ENCODE results near the gene CCL2. TPM values are rescaled to one million over a fixed set of nuclear protein-coding genes. Genes with fewer than 3 reads are reported as not detected.

The CCL2 gene
- total and polyA plus RNA-seq, 2 of the 8 experiments (the other 6 are each of a cell fraction or from before 2014, with no cell fraction given): 3.0 to 3.7 TPM

- Histone ChIP-seq H3K23me2 (ENCODE audit: low read depth, low read length) (peaks cover 2% of the 10 kb centered on the region; the same call in 1 of the 2 replicates), H4K20me1 (replicated peaks in 1 of 2; ENCODE audit: control insufficient read depth in 1 of 2, insufficient read depth in 2 of 2, low read length in 2 of 2) (no peaks in the 10 kb centered on the region), H3K4me3 (ENCODE audit: extremely low read depth in 1 of 4, insufficient read depth in 2 of 4, low read depth in 3 of 4, low read length in 4 of 4) (no peak overlapping the region), H3K79me2 (ENCODE audit: control insufficient read depth in 1 of 2, insufficient read depth in 2 of 2, low read length in 2 of 2) (no peaks in the 10 kb centered on the region), H3K9ac (replicated peaks in 1 of 4; ENCODE audit: extremely low read depth in 1 of 4, low read depth in 3 of 4, low read length in 3 of 4) (no peak overlapping the region), H3K18ac (ENCODE audit: extremely low read depth, low read length) (no peak overlapping the region), H3K79me1 (ENCODE audit: low read depth, low read length) (no peaks in the 10 kb centered on the region), H2BK5ac (ENCODE audit: low read depth, low read length) (no peak overlapping the region), H3K4me1 (replicated peaks in 1 of 4; ENCODE audit: control insufficient read depth in 3 of 4, insufficient read depth in 4 of 4, low read length in 3 of 4) (no peaks in the 10 kb centered on the region), H4K5ac (ENCODE audit: insufficient read length, low read depth, low read length) (no peak overlapping the region), H3K56ac (replicated peaks; ENCODE audit: insufficient read length, low read depth, low read length) (no peak overlapping the region), H3K27ac (ENCODE audit: low read depth, low read length) (no peak overlapping the region), H4K8ac (ENCODE audit: extremely low read depth, insufficient read depth, low read length) (no peak overlapping the region), H3K23ac (ENCODE audit: insufficient read length) (no peak overlapping the region), H3K27me3 (replicated peaks in 1 of 4; ENCODE audit: control insufficient read depth in 3 of 4, extremely low read depth in 1 of 4, insufficient read depth in 3 of 4, low read length in 3 of 4) (no peaks in the 10 kb centered on the region; a peak in 1 of 7 replicates), H3K36me3 (ENCODE audit: control insufficient read depth in 2 of 4, insufficient read depth in 4 of 4, low read length in 3 of 4) (no peaks in the 10 kb centered on the region), H3K9me3 (ENCODE audit: insufficient read depth in 2 of 2, low read depth in 1 of 2, low read length in 1 of 2) (no peaks in the 10 kb centered on the region; a peak in 1 of 4 replicates), H4K91ac (replicated peaks; ENCODE audit: insufficient read length, low read length) (no peak overlapping the region), H3K14ac (ENCODE audit: insufficient read length) (no peak overlapping the region), H2AK5ac (ENCODE audit: low read depth, low read length) (no peak overlapping the region), H2BK120ac (replicated peaks; ENCODE audit: low read depth, low read length) (no peak overlapping the region), H3K4ac (replicated peaks; ENCODE audit: insufficient read length, low read depth, low read length) (no peak overlapping the region), H2BK15ac (ENCODE audit: low read length) (no peak overlapping the region), H2BK20ac (ENCODE audit: low read length) (peak overlapping the region; percentile 86; the same call in 1 of the 2 replicates), H3K4me2 (ENCODE audit: insufficient read depth in 1 of 2, low read depth in 2 of 2, low read length in 2 of 2) (no peak overlapping the region), H2BK12ac (ENCODE audit: low read depth, low read length) (no peak overlapping the region), H2AFZ (ENCODE audit: low read length) (no peak overlapping the region)
- CTCF ChIA-PET (ENCODE audit: partially characterized antibody): interaction anchor here (8.5 kb wide), 1 partner anchor 153 kb away, joined by 442 read pairs; the partner anchor contains the start of genes CCL1 and CCL13
- POLR2A ChIA-PET (ENCODE audit: partially characterized antibody): no interaction called here
- FAIRE-seq (no peak), DNase-seq (ENCODE audit: low read depth in 1 of 2, low spot score in 2 of 2) (no peak)
- whole genome bisulfite sequencing, 2 experiments (ENCODE audit: extremely low coverage in 1 of 2, insufficient coverage in 1 of 2, insufficient read length in 1 of 2, insufficient replicate concordance in 2 of 2, low coverage in 1 of 2, low lambda C conversion rate in 2 of 2, missing lambda C conversion rate in 1 of 2): 88% methylated on average over 3 of the region's 3 CpGs; no CpG with 5 or more reads in 1 of the 2 experiments
- TF ChIP-seq SUZ12 (IDR thresholded peaks at IDR 0.05; ENCODE audit: low read length): no peak
- no peak for TF ChIP-seq SIRT6 (IDR thresholded peaks at IDR 0.05; ENCODE audit: low read length)
- TF ChIP-seq CTBP2 (IDR thresholded peaks at IDR 0.05; ENCODE audit: borderline replicate concordance, insufficient read depth, insufficient read length, low read length): no peak
- TF ChIP-seq CTCF (IDR thresholded peaks at IDR 0.05; ENCODE audit: control extremely low read depth in 1 of 3, insufficient read depth in 1 of 3, low read depth in 1 of 3, low read length in 3 of 3): no peak
- no peak for TF ChIP-seq FOSL1 (IDR thresholded peaks at IDR 0.05; ENCODE audit: insufficient read depth, low read depth, low read length)
- TF ChIP-seq BRCA1 (IDR thresholded peaks at IDR 0.05; ENCODE audit: low read depth, low read length): no peak
- no peak for TF ChIP-seq SRF (IDR thresholded peaks at IDR 0.05; ENCODE audit: low read depth, low read length)
- no peak for TF ChIP-seq ATF2 (IDR thresholded peaks at IDR 0.05; ENCODE audit: low read length)
- no peak for TF ChIP-seq SIX5 (IDR thresholded peaks at IDR 0.05; ENCODE audit: low read depth, low read length)
- no peak for TF ChIP-seq NANOG (IDR thresholded peaks at IDR 0.05; ENCODE audit: insufficient read depth, low read depth, low read length, poor library complexity, severe bottlenecking)
These were observed 48.5 kb upstream of the CCL2 start for GRCh38 chr17:34206569-34206968.
